Smooth muscle cell (in vitro differentiated cells): ENCODE measurements around the gene KLHL15. TPM values are rescaled to one million over a fixed set of nuclear protein-coding genes. Genes with fewer than 3 reads are reported as not detected.

Experiments used
- DNase-seq: peaks from one replicate; lab custom pipeline; 2025; ENCODE audit not compliant: unreplicated experiment; lab: John Stamatoyannopoulos, UW
- H2AFZ ChIP-seq: fragments of 200-600 bp; sonication (generic); 2 replicates; pipeline ENCODE4 v1.6.0; 2016; ENCODE audit warnings: antibody characterized with exemption, low read depth, mild to moderate bottlenecking
- H3F3A ChIP-seq: fragments of 200-600 bp; sonication (generic); 2 replicates; pipeline ENCODE4 v1.6.0; 2017; ENCODE audit warnings: antibody characterized with exemption, low read depth
- H3K27ac ChIP-seq: fragments of 200-600 bp; sonication (generic); 2 replicates; pipeline ENCODE4 v1.5.1; 2016; ENCODE audit warnings: low read depth, mild to moderate bottlenecking
- H3K27me3 ChIP-seq: fragments of 200-600 bp; sonication (generic); 2 replicates; pipeline ENCODE4 v1.6.1; 2016; ENCODE audit warnings: low read depth, mild to moderate bottlenecking
- H3K36me3 ChIP-seq: fragments of 200-600 bp; sonication (generic); 2 replicates; pipeline ENCODE4 v1.5.1; 2016; ENCODE audit warnings: low read depth
- H3K4me1 ChIP-seq: fragments of 200-600 bp; sonication (generic); 2 replicates; pipeline ENCODE4 v1.5.1; 2016; ENCODE audit warnings: low read depth
- H3K4me2 ChIP-seq: fragments of 200-600 bp; sonication (generic); 2 replicates; pipeline ENCODE4 v1.6.0; 2016; ENCODE audit warnings: mild to moderate bottlenecking
- H3K4me3 ChIP-seq: fragments of 200-600 bp; sonication (generic); 2 replicates; pipeline ENCODE4 v1.5.1; 2016; ENCODE audit warnings: mild to moderate bottlenecking
- H3K79me2 ChIP-seq: fragments of 200-600 bp; sonication (generic); 2 replicates; pipeline ENCODE4 v1.6.0; 2016; ENCODE audit warnings: low read depth, mild to moderate bottlenecking
- H3K9ac ChIP-seq: fragments of 200-600 bp; sonication (generic); 2 replicates; pipeline ENCODE4 v1.6.0; 2016; ENCODE audit warnings: low read depth
- H3K9me3 ChIP-seq: fragments of 200-600 bp; sonication (generic); replicated peaks from 2 replicates; pipeline ENCODE4 v1.5.1; 2016; ENCODE audit warnings: low read depth
- H4K20me1 ChIP-seq: fragments of 200-600 bp; sonication (generic); 2 replicates; pipeline ENCODE4 v1.6.0; 2016; ENCODE audit warnings: low read depth
- CTCF ChIP-seq: fragments of 200-600 bp; sonication (generic); IDR thresholded peaks from 2 replicates; pipeline ENCODE4 v1.5.1; 2017; ENCODE audit warnings: borderline replicate concordance, mild to moderate bottlenecking, antibody characterized with exemption; ENCODE audit not compliant: insufficient read depth, poor library complexity, severe bottlenecking
- WGBS: methylation state at CpG from one replicate; pipeline ENCODE4 v1.1.7; 2016; ENCODE audit warnings: low lambda C conversion rate; 5-methylcytosine and 5-hydroxymethylcytosine counted together
- polyA plus RNA-seq: library from polyadenylated mRNA; unstranded; fragments of >200 nt; fragmentation: Nextera tagmentation; extraction: Ambion mirVana; gene quantifications from 2 replicates; pipeline ENCODE4 v1.2.1, GENCODE V29; 2016
- total RNA-seq: library from RNA; depleted of rRNA; stranded (reverse); fragments of >200 nt; gene quantifications from 2 replicates; pipeline ENCODE4 v1.2.3, GENCODE V29; 2014

The KLHL15 gene
- total and polyA plus RNA-seq, 2 experiments from 2014 or later, result 16.8 to 53.3 TPM

DNA sequence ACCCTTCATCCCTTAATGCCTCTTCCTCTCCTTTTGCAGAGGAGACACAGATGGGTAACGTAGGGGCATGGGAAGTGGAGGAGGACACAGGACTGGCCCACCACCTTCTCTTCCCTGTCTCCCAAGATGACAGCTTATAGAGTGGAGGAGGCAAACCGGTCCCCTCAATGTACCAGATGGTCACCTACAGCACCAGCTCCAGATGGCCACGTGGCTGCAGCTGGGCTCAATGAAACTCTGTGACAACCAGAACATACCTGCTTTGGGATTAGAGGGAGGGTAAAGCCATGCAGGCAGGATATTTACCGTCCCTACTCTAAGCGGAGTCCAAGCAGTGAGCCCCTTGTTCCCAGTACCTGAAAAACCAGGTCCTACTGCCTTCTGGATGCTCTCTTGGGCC, 7.5 kb upstream of the KLHL15 start:
- WGBS, result 87% methylated on average over 5 of the region's 5 CpGs
- no peaks in the 10 kb centered on the region for H3F3A ChIP-seq
- TF ChIP-seq CTCF, result no peak
- no peaks in the 10 kb centered on the region for H3K4me1 ChIP-seq
- no peaks in the 10 kb centered on the region for H3K36me3 ChIP-seq
- no peaks in the 10 kb centered on the region for H3K9me3 ChIP-seq
- no peak overlapping the region for H2AFZ ChIP-seq
- no peaks in the 10 kb centered on the region for H4K20me1 ChIP-seq
- no peak for DNase-seq
- no peak overlapping the region for H3K4me2 ChIP-seq
- H3K27ac ChIP-seq, result no peak overlapping the region
- H3K27me3 ChIP-seq, result no peaks in the 10 kb centered on the region
- H3K9ac ChIP-seq, result no peak overlapping the region
- no peak overlapping the region for H3K4me3 ChIP-seq
- no peaks in the 10 kb centered on the region for H3K79me2 ChIP-seq

- 62% methylated on average over 5 of the region's 5 CpGs for WGBS
- H3K36me3 ChIP-seq, result no peaks in the 10 kb centered on the region
These were observed 3.6 kb upstream of the KLHL15 start for GRCh38 chrX:24030597-24030996.

GRCh38 chrX:24027985-24028384, 999 bp upstream of the KLHL15 start:
- TF ChIP-seq CTCF, result no peak
- Histone ChIP-seq H3K4me3 (no peak overlapping the region), H3K9ac (no peak overlapping the region), H3K4me1 (peaks cover 9% of the 10 kb centered on the region), H3K4me2 (no peak overlapping the region), H3F3A (no peaks in the 10 kb centered on the region), H3K9me3 (no peaks in the 10 kb centered on the region), H2AFZ (no peak overlapping the region), H4K20me1 (peaks cover 20% of the 10 kb centered on the region), H3K79me2 (peaks cover 21% of the 10 kb centered on the region), H3K27me3 (no peaks in the 10 kb centered on the region), H3K27ac (no peak overlapping the region), H3K36me3 (no peaks in the 10 kb centered on the region)
- whole genome bisulfite sequencing, result 94% methylated on average over 6 of the region's 6 CpGs
- DNase-seq, result no peak

More at GRCh38 chrX:24030597-24030996, 3.6 kb upstream of the KLHL15 start:
- TF ChIP-seq CTCF, result no peak
- no peaks in the 10 kb centered on the region for H3K27me3 ChIP-seq
- H3K4me2 ChIP-seq, result no peak overlapping the region
- no peak overlapping the region for H3K9ac ChIP-seq
- peak overlapping the region; percentile 2 for H2AFZ ChIP-seq
- H3K27ac ChIP-seq, result no peak overlapping the region
- peaks cover 9% of the 10 kb centered on the region for H3K4me1 ChIP-seq
- no peak overlapping the region for H3K4me3 ChIP-seq
- no peaks in the 10 kb centered on the region for H3F3A ChIP-seq
- H3K9me3 ChIP-seq, result no peaks in the 10 kb centered on the region
- no peaks in the 10 kb centered on the region for H4K20me1 ChIP-seq
- no peak for DNase-seq
- no peaks in the 10 kb centered on the region for H3K79me2 ChIP-seq

- H3K9me3 ChIP-seq, result no peaks in the 10 kb centered on the region
- H3K4me2 ChIP-seq, result peak overlapping the region; percentile 90
- H3K79me2 ChIP-seq, result peaks cover 37% of the 10 kb centered on the region
- H3K4me1 ChIP-seq, result peaks cover 9% of the 10 kb centered on the region
- TF ChIP-seq CTCF, result no peak
- peak overlapping the region; percentile 100 for H3K27ac ChIP-seq
- H3K4me3 ChIP-seq, result peak overlapping the region; percentile 84
- DNase-seq, result no peak
- peak overlapping the region; percentile 96 for H2AFZ ChIP-seq
- H3K9ac ChIP-seq, result peak overlapping the region; percentile 98
- H3F3A ChIP-seq, result no peaks in the 10 kb centered on the region
- no peaks in the 10 kb centered on the region for H3K36me3 ChIP-seq
- peaks cover 30% of the 10 kb centered on the region for H4K20me1 ChIP-seq
- 14% methylated on average over 13 of the region's 13 CpGs for WGBS
- H3K27me3 ChIP-seq, result no peaks in the 10 kb centered on the region
These were observed 554 bp downstream of the KLHL15 start for GRCh38 chrX:24026432-24026831.
